ENCODE results near the gene SECISBP2. TPM values are rescaled to one million over a fixed set of nuclear protein-coding genes. Genes with fewer than 3 reads are reported as not detected.

The SECISBP2 gene
- total and polyA plus RNA-seq, 2 experiments from 2014 or later = 12.2 to 13.0 TPM

DNA sequence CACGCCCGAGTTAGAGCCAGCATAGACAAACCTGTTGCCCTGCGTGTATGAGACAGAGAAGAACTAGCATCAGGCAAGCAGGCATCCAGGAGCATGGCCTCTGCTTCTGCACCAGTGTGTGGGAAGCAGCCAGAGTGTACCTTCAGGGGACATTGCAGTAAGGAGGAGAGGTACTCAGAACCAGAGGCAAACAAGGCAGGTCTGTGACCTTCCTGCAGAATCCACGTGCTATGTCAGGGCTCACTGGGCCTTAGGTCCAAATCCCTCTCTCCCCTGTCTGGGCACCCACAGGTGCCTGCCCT, 63.0 kb downstream of the SECISBP2 start:
- H3K27me3 ChIP-seq (replicated peaks; ENCODE audit: insufficient read depth) = no peaks in the 10 kb centered on the region
- no peak overlapping the region for H2AFZ ChIP-seq
- H3K36me3 ChIP-seq (ENCODE audit: low read depth) = no peaks in the 10 kb centered on the region
- no peak overlapping the region for H3K4me2 ChIP-seq (ENCODE audit: unreplicated experiment)
- DNase-seq = no peak
- no peaks in the 10 kb centered on the region for H3K9me3 ChIP-seq (ENCODE audit: low read depth)
- no peaks in the 10 kb centered on the region for H3K79me2 ChIP-seq (ENCODE audit: insufficient read depth)
- in situ Hi-C loops (cut with MboI) = no loop called here
- H3K27ac ChIP-seq = no peak overlapping the region
- no peaks in the 10 kb centered on the region for H3K4me1 ChIP-seq (ENCODE audit: insufficient read depth)
- WGBS, 2 experiments (ENCODE audit: low coverage in 1 of 2, low lambda C conversion rate in 2 of 2, missing lambda C conversion rate in 2 of 2) = 80 to 90% methylated on average over 4 of the region's 4 CpGs
- H3F3A ChIP-seq (ENCODE audit: insufficient read depth) = no peaks in the 10 kb centered on the region
- H3K4me3 ChIP-seq = no peak overlapping the region
- H3K9me2 ChIP-seq (ENCODE audit: insufficient read depth) = no peaks in the 10 kb centered on the region
- TF ChIP-seq EZH2phosphoT487 (IDR thresholded peaks at IDR 0.05; ENCODE audit: insufficient read depth, low read depth) (no peak), EZH2 (IDR thresholded peaks at IDR 0.05; ENCODE audit: insufficient read depth, poor library complexity, severe bottlenecking) (no peak)
- no peaks in the 10 kb centered on the region for H4K20me1 ChIP-seq (ENCODE audit: insufficient read depth)
- no peak overlapping the region for H3K9ac ChIP-seq

DNA sequence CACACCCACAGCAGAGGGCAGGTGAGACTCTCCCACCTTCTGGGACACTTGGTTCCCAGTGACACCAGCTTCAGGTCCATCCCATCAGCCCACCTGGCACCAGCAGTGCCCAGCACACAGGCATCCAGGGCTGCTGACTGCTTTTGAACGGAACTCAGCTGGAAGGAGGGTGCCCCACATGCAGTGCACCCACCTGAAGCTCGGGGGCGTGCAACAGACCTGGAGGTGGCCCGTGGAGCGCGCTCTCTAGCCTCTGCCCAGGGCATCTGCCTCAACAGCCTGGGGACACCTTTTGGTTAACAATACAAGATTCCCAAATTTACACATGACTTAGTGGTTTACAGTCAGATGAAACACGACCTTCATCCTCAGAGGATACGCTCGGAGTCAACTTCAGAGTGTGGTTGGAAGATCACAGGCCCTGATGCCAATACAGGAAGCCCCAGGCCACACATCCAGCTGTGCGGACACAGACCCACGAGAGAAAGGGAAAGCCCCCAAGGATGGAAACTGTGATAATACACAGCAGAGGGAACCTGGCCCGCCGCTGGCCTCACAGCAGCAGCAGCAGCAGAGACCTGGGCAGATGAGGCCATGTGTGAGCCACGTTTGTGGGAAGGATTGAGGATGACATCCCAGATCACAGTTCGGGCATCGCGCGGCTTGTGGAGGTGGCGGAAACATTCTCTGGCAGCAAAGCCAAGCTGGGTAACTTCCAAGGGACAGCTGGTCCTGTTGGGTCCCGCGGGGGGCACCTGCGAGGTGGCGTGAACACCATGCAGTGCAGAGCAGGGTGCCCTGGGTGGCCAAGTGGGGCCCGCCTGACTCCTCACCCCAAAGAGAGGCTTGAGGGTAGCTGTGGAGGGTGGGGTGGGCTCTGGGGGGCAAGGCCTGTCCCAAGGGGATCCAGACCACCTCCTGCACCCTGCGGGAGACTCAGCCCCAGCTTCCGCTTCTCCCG, 64.0 kb downstream of the SECISBP2 start:
- WGBS, 2 experiments (ENCODE audit: low coverage in 1 of 2, low lambda C conversion rate in 2 of 2, missing lambda C conversion rate in 2 of 2) = 87 to 88% methylated on average over 26 to 27 of the region's 27 CpGs

GRCh38 chr9:89383030-89383720, 64.9 kb downstream of the SECISBP2 start:
- in situ Hi-C loops (cut with MboI) = no loop called here
- DNase-seq = no peak
- TF ChIP-seq EZH2 (IDR thresholded peaks at IDR 0.05; ENCODE audit: insufficient read depth, poor library complexity, severe bottlenecking) (no peak), EZH2phosphoT487 (IDR thresholded peaks at IDR 0.05; ENCODE audit: insufficient read depth, low read depth) (no peak)

More for the DNA sequence above, 64.0 kb downstream of the SECISBP2 start:
- Histone ChIP-seq H2AFZ (no peak overlapping the region), H3K9me2 (ENCODE audit: insufficient read depth) (no peaks in the 10 kb centered on the region), H3K9ac (no peak overlapping the region), H3K4me3 (no peak overlapping the region), H3K36me3 (ENCODE audit: low read depth) (no peaks in the 10 kb centered on the region), H3K4me2 (ENCODE audit: unreplicated experiment) (no peak overlapping the region), H3K79me2 (ENCODE audit: insufficient read depth) (no peaks in the 10 kb centered on the region), H3K4me1 (ENCODE audit: insufficient read depth) (no peaks in the 10 kb centered on the region), H4K20me1 (ENCODE audit: insufficient read depth) (no peaks in the 10 kb centered on the region), H3F3A (ENCODE audit: insufficient read depth) (no peaks in the 10 kb centered on the region), H3K27me3 (replicated peaks; ENCODE audit: insufficient read depth) (no peaks in the 10 kb centered on the region), H3K27ac (no peak overlapping the region), H3K9me3 (ENCODE audit: low read depth) (no peaks in the 10 kb centered on the region)
- no peak for DNase-seq
- no peak for TF ChIP-seq EZH2 (IDR thresholded peaks at IDR 0.05; ENCODE audit: insufficient read depth, poor library complexity, severe bottlenecking)
- TF ChIP-seq EZH2phosphoT487 (IDR thresholded peaks at IDR 0.05; ENCODE audit: insufficient read depth, low read depth) = no peak
- in situ Hi-C loops (cut with MboI) = no loop called here

DNA sequence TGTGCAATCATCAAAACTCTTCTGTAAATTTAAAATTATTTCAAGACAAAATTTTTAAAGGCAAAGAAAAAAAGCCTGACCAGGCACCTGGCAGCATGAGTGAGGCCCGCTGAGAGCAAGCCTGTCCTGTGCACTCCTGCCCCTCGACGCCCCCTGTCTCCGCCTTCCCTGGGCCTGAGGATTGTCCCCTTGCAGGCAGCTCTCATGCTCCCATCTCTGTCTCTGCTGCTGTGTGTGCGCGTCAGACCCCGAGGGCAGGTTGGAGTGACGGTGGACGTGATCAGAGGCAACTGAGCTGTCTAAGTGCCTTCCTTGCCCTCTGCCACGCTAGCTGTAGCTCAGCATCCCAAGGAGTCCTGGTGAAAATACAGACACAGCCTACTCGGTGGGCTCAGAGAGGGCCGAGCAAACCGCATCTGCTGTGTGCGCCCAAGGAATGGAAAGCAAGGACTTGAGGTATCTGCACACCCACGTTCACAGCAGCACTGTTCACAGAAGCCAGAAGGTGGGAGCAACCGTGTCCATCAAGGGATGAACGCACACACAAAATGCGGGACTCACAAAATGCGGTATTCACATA, 65.5 kb downstream of the SECISBP2 start:
- Histone ChIP-seq H3K27ac (no peak overlapping the region), H2AFZ (no peak overlapping the region), H3K9ac (no peak overlapping the region), H3K27me3 (replicated peaks; ENCODE audit: insufficient read depth) (no peaks in the 10 kb centered on the region), H3K9me2 (ENCODE audit: insufficient read depth) (no peaks in the 10 kb centered on the region), H3K36me3 (ENCODE audit: low read depth) (no peaks in the 10 kb centered on the region), H4K20me1 (ENCODE audit: insufficient read depth) (no peaks in the 10 kb centered on the region), H3K4me2 (ENCODE audit: unreplicated experiment) (no peak overlapping the region), H3F3A (ENCODE audit: insufficient read depth) (peaks cover 5% of the 10 kb centered on the region; the same call in 1 of the 2 replicates), H3K79me2 (ENCODE audit: insufficient read depth) (no peaks in the 10 kb centered on the region), H3K4me1 (ENCODE audit: insufficient read depth) (0 out of 2 replicates have a peak, but pooled peaks cover 4% of the 10 kb centered on the region), H3K4me3 (no peak overlapping the region), H3K9me3 (ENCODE audit: low read depth) (no peaks in the 10 kb centered on the region)
- in situ Hi-C loops (cut with MboI) = no loop called here
- no peak for DNase-seq
- TF ChIP-seq EZH2 (IDR thresholded peaks at IDR 0.05; ENCODE audit: insufficient read depth, poor library complexity, severe bottlenecking) (no peak), EZH2phosphoT487 (IDR thresholded peaks at IDR 0.05; ENCODE audit: insufficient read depth, low read depth) (no peak)
- WGBS, 2 experiments (ENCODE audit: low coverage in 1 of 2, low lambda C conversion rate in 2 of 2, missing lambda C conversion rate in 2 of 2) = 86 to 88% methylated on average over 19 of the region's 19 CpGs

More at GRCh38 chr9:89383030-89383720, 64.9 kb downstream of the SECISBP2 start:
- Histone ChIP-seq H4K20me1 (ENCODE audit: insufficient read depth) (no peaks in the 10 kb centered on the region), H3K4me2 (ENCODE audit: unreplicated experiment) (no peak overlapping the region), H3K4me3 (no peak overlapping the region), H3K27ac (no peak overlapping the region), H3K36me3 (ENCODE audit: low read depth) (no peaks in the 10 kb centered on the region), H3F3A (ENCODE audit: insufficient read depth) (peaks cover 5% of the 10 kb centered on the region; the same call in 1 of the 2 replicates), H3K9me3 (ENCODE audit: low read depth) (no peaks in the 10 kb centered on the region), H3K4me1 (ENCODE audit: insufficient read depth) (0 out of 2 replicates have a peak, but pooled peaks cover 4% of the 10 kb centered on the region), H3K79me2 (ENCODE audit: insufficient read depth) (no peaks in the 10 kb centered on the region), H3K9ac (no peak overlapping the region), H3K27me3 (replicated peaks; ENCODE audit: insufficient read depth) (no peaks in the 10 kb centered on the region), H3K9me2 (ENCODE audit: insufficient read depth) (no peaks in the 10 kb centered on the region), H2AFZ (no peak overlapping the region)
- WGBS, 2 experiments (ENCODE audit: low coverage in 1 of 2, low lambda C conversion rate in 2 of 2, missing lambda C conversion rate in 2 of 2) = 77 to 81% methylated on average over 16 of the region's 16 CpGs
